ENCODE measurements around the gene IDI2.

DNA sequence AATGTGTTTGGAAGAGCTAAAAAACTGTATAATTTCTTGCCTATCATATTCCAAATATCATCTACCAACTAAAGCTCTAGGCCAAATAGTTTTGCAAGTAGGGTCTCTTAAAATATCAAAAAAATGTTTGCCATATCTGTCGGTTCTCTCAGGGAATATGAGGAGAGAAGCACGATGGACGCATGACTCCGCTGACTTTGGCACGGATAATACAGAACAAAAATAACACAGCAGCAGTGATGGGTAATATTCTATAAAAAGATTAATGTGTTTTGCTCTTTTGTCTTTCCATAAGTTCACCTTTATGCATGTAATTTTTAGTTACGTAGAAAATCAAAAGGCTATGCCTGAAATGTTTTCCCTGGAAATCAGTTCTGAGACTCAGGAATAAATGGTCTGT, 919 bp upstream of the IDI2 start:
- TF ChIP-seq, protein P1, sequence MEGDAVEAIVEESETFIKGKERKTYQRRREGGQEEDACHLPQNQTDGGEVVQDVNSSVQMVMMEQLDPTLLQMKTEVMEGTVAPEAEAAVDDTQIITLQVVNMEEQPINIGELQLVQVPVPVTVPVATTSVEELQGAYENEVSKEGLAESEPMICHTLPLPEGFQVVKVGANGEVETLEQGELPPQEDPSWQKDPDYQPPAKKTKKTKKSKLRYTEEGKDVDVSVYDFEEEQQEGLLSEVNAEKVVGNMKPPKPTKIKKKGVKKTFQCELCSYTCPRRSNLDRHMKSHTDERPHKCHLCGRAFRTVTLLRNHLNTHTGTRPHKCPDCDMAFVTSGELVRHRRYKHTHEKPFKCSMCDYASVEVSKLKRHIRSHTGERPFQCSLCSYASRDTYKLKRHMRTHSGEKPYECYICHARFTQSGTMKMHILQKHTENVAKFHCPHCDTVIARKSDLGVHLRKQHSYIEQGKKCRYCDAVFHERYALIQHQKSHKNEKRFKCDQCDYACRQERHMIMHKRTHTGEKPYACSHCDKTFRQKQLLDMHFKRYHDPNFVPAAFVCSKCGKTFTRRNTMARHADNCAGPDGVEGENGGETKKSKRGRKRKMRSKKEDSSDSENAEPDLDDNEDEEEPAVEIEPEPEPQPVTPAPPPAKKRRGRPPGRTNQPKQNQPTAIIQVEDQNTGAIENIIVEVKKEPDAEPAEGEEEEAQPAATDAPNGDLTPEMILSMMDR (IDR thresholded peaks at IDR 0.05; ENCODE audit: low read depth, low read length): no peak
- TF ChIP-seq EZH2phosphoT487 (IDR thresholded peaks at IDR 0.05; ENCODE audit: low read depth): no peak
